Measurements from ENCODE around the gene BBLN.
"Not testable (repeated sequence)": the region's sequence is repeated elsewhere in the genome, so short reads cannot be mapped to it uniquely, and the experiment has no call there.

The BBLN gene

GRCh38 chr9:128164307-128164885 lies 4.3 kb downstream of the BBLN start:
- no peak for FAIRE-seq

- FAIRE-seq: no peak
These were observed 6.1 kb downstream of the BBLN start for GRCh38 chr9:128166169-128166568.

- no peak for FAIRE-seq
These were observed 7.1 kb downstream of the BBLN start for GRCh38 chr9:128167209-128167608.

- FAIRE-seq: no peak
These were observed 8.8 kb downstream of the BBLN start for GRCh38 chr9:128168731-128169308.

GRCh38 chr9:128169492-128169891 lies 9.4 kb downstream of the BBLN start:
- FAIRE-seq: no peak

GRCh38 chr9:128169925-128170324 lies 9.9 kb downstream of the BBLN start:
- no peak for FAIRE-seq

GRCh38 chr9:128174062-128174461 lies 14.0 kb downstream of the BBLN start:
- FAIRE-seq: no peak

- FAIRE-seq: no peak
These were observed 15.1 kb downstream of the BBLN start for GRCh38 chr9:128175102-128175563.

GRCh38 chr9:128175726-128176125 lies 15.7 kb downstream of the BBLN start:
- no peak for FAIRE-seq

GRCh38 chr9:128178806-128179431 lies 18.9 kb downstream of the BBLN start:
- FAIRE-seq: no peak

GRCh38 chr9:128180001-128180400 lies 19.9 kb downstream of the BBLN start:
- FAIRE-seq: no peak

GRCh38 chr9:128180447-128180846 lies 20.4 kb downstream of the BBLN start:
- FAIRE-seq: no peak

GRCh38 chr9:128181480-128181879 lies 21.4 kb downstream of the BBLN start:
- FAIRE-seq: not testable (repeated sequence)

- no peak for FAIRE-seq
These were observed 23.0 kb downstream of the BBLN start for GRCh38 chr9:128182893-128183588.

GRCh38 chr9:128185979-128186965 lies 26.2 kb downstream of the BBLN start:
- FAIRE-seq: no peak

GRCh38 chr9:128187361-128187760 lies 27.3 kb downstream of the BBLN start:
- no peak for FAIRE-seq

GRCh38 chr9:128188209-128188608 lies 28.1 kb downstream of the BBLN start:
- no peak for FAIRE-seq

GRCh38 chr9:128190013-128190412 lies 29.9 kb downstream of the BBLN start:
- no peak for FAIRE-seq

GRCh38 chr9:128190516-128191405 lies 30.7 kb downstream of the BBLN start:
- FAIRE-seq: no peak

- FAIRE-seq: no peak
These were observed 31.5 kb downstream of the BBLN start, which contains the start of gene CIZ1 for GRCh38 chr9:128191406-128192046. Gene CIZ1, minus strand, starts transcription at chr9:128191572. Its CDS starts 715 bp downstream, at chr9:128190857.

Data from TTC549 (cell line).